Stimulated activated CD8-positive, alpha-beta memory T cell treated with anti-CD3 and anti-CD28 coated beads, Interleukin-7, amount 100 ng/mL, for 48 hours (primary cell): ENCODE results near the gene ACVR1C.

Experiments used
- DNase-seq, 2 donors: peaks; one replicate each; pipeline ENCODE4 v3.0.0-alpha.2; 2020; ENCODE audit warnings: low read depth in 1 of 2; ENCODE audit errors: extremely low read depth in 1 of 2

Gene ACVR1C

DNA sequence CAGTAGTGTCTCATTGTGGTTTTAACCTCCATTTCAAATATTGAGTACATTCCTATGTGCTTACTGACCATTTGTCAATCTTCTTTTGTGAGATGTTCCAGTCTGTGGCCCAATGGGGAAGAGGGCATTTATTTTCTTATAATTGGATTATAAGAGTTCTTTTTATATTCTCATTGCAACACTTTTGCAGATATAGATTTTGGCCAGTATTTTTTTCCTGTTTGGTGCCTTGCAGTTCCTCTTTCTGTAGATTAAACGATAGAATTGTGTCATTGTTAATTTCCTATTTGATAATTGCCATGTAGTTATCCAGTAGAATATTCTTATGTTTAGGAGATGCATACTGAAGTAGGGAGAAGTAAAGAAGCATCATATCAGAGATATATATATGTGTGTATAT is 128.3 kb downstream of the ACVR1C start:
- no peak for DNase-seq

GRCh38 chr2:157498483-157498882 is 130.2 kb downstream of the ACVR1C start:
- no peak for DNase-seq

DNA sequence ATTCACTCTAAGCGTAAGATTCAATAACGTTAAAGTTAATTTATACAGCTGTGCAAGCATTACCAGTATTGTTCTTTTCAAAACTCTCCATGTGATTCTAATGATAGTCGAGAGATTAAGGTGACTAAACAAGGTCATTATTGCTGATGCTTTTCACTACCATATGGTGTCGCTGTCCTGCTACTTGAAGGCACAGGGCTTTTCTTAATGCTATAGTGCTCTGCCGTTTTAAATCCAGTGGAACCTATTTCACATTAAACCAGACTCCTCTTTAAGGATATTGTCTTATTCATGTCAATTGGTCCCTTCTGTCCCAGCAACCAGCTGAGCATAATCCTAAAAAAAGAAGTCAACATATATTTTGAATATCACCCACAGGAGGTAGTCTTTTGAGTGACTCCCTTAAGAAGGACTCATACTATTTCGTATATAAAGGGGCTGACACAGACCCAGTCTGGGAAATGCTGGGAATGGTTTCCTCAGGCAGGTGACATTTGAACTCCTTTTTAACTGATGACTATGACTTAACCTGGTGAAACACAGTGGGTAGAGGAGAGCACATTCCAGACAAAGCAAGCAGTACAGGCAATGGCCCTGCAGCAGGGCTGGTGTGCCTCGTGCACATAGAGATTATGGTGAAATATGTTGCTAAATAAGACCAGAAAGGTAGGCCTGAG is 130.9 kb downstream of the ACVR1C start:
- DNase-seq = no peak

DNA sequence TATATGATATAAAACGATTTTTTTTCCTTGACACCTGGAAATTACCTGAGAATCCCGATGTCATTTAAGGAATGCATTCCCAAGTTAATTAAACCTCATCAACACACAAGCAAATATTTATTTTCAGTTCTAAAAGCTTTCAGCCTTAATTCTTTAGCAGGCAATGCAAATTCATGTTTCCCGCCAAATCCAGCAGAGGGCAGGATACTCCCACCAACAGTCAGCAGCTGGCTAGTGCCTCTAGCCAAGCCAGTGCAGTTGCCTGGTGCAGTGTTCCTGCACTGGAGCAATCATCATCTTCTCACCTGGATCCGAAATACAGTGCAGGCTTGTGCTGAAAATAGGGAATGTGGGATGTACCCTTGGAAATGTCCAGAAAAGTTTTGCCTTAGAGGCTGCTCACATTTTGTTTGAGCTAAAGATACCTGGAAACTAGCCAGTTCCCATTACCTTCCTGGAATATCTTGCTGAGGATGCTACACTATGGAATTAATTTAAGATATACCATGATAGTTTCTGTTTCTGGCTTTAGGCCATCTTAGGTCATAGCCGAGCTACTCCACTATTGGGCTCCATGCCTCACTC is 136.4 kb downstream of the ACVR1C start:
- peak in 1 of 2 donors; percentile 56 for DNase-seq

GRCh38 chr2:157489983-157490382 is 138.7 kb downstream of the ACVR1C start:
- no peak for DNase-seq

GRCh38 chr2:157488877-157489276 is 139.8 kb downstream of the ACVR1C start:
- no peak for DNase-seq

DNA sequence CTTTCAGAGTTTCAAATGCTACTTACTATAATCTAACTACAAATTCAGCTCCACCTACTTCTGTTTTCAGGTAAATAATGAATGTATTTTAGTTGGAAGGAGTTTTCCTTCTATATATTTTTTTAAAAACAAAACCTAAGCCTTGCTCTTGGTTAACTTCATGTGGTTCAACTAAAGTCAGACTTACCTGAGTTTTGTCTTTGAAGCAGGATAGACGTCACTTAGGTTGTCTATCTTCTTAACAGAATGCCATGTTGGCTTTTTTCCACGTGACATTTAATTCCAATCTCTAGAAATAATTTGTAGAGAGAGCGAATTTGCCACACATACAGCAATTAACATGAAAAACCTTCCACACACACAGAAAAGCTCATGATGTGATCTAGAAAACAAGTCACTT is 140.9 kb downstream of the ACVR1C start:
- DNase-seq = no peak

GRCh38 chr2:157487271-157487610 is 141.4 kb downstream of the ACVR1C start:
- DNase-seq = no peak

DNA sequence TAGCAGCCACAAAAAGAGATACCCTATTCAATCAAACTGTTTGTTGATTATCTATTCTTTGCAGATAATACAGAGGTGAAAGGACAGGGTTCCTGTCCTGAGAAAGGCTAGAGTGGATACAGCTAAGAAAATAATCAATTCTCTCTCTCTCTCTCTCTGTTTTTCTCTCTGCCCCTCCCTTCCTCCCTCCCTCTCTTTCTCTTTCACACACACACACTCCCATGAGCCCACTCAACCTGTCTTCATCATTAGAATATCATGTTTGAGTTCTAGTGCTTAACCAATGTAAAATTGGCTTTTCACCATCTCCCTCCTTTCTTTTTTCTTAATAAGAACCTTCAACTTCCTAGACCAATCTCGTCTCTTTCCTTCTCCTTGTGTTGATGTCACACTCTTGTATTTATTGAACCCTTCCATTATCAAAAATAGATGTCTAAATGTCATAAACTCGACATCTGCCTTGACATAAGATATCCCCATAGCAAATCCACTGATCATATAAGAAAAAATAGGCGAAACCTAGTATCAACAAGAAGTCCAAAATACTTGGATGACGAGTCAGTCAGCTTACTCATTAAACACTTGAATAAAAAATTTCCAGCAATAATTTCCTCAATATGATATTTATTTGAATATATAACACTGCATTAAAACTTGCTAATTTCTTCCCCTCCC is 141.9 kb downstream of the ACVR1C start:
- DNase-seq = no peak

GRCh38 chr2:157480182-157480961 is 148.3 kb downstream of the ACVR1C start:
- DNase-seq = peak in 1 of 2 donors; percentile 65

GRCh38 chr2:157479081-157480027 is 149.3 kb downstream of the ACVR1C start:
- DNase-seq = no peak

GRCh38 chr2:157477919-157478318 is 150.7 kb downstream of the ACVR1C start:
- DNase-seq = no peak

GRCh38 chr2:157476953-157477709 is 151.5 kb downstream of the ACVR1C start:
- no peak for DNase-seq
